ENCODE measurements around the gene DPM2. TPM values are rescaled to one million over a fixed set of nuclear protein-coding genes. Genes with fewer than 3 reads are reported as not detected.

DPM2 gene
- total RNA-seq, 1 donor from 2014 or later = 65.1 TPM

DNA sequence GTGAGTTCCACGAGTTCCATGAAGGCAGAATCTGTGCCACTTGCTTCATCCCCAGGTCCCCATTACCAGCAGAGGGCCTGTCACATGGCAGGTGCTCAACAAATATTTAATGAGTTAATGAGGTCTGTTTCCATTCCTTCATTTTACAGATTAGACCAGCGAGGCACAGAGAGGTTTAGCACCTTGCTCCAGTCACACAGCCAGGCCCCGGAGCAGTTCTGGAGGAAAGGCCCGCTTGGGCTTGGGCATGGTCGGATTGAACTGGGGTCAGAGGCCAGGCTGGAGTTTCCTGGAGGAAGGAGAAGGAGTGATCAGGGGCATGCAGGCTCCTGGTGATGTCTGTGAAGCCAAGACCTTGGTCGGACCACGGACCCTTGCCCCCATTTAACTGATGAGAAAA, 16.9 kb downstream of the DPM2 start:
- Mint-ChIP-seq H3K4me3 (no peak overlapping the region), H3K36me3 (ENCODE audit: low read depth) (peaks cover 1% of the 10 kb centered on the region), H3K9me3 (no peaks in the 10 kb centered on the region), H3K4me1 (peaks cover 28% of the 10 kb centered on the region), H3K27ac (peak overlapping the region; percentile 10), H3K27me3 (peaks cover 16% of the 10 kb centered on the region)
- intact Hi-C loops (cut with micrococcal nuclease) = loop anchor here (1.0 to 5.0 kb wide), 3 partner anchors 53 to 330 kb away; partner anchors contain the start of gene TOR2A
- no peak for DNase-seq

DNA sequence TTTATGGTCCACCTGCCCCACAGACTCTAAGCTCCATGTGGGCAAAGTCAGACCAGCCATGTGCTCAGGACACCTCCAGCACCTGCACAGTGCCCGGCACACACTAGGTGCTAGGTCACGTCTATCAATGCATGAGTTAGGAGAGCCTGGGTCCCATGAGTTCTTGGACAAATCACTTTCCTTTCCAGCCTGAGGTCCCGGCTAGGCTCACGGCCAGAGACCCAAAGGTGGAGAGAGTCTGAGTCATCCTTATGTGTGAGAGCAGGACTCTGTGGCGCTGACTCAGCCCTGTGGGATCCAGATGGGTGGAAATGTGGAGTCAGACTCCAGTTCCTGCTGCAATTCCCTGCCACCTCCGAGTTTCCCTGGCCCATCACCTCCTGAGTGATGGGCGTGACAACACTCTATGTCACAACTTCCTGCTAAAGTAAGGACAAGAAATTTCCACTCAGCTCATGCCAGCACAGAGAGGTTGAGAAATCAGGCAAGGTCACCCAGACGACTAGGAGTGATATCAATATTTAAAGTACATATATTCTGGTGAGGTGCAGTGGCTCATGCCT, 18.3 kb downstream of the DPM2 start:
- intact Hi-C loops (cut with micrococcal nuclease) = loop anchor here (5.0 kb wide), 2 partner anchors 132 to 307 kb away; partner anchors contain the start of genes CDK9 and STXBP1
- Mint-ChIP-seq H3K27ac (peak overlapping the region; percentile 79), H3K9me3 (no peaks in the 10 kb centered on the region), H3K27me3 (peaks cover 11% of the 10 kb centered on the region), H3K36me3 (ENCODE audit: low read depth) (peaks cover 2% of the 10 kb centered on the region), H3K4me1 (peaks cover 36% of the 10 kb centered on the region), H3K4me3 (no peak overlapping the region)
- DNase-seq = no peak

DNA sequence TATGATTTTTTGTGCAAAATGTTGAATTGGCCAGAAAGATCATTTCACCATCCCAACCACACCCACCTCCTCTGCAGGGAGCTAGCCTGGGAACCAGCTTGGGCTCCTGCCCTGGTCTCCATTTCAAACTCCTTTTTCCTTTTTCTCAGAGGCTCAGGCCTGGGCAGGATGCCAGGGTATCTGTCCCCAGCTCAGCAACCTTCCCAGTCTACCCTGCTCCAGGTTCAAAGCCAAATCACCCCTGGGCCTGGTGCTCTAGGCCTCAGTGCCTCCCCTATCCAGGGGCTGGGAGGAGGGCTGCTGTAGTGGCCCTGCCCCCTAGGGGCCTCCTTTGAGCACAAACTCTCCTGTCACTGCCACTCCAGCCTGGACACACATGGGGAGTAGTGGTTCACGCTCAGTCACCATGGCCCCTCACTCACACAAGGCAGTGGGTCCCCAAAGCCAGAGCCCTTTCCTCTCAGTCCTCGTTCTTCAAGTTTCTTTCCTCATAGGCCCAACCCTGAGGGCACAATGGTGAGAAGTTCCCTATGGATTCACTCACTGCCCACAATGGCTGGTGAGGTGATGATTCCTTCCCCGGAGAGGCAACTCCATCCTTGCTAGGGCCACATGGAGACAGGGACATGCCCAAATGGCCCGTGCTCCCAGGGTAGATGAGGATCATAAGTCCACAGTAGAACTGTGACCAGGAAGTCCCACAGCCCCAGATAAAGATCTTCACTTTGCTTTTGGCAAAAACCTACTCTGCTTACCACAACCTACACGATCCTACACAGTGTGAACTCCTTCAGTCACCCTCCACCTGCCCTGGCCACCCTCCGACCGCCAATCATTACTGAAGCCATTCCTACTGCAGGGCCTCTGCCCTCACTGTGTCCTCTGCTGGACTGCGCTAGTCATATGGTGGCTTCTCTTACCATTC, 19.2 kb downstream of the DPM2 start:
- peak; percentile 71 for DNase-seq

DNA sequence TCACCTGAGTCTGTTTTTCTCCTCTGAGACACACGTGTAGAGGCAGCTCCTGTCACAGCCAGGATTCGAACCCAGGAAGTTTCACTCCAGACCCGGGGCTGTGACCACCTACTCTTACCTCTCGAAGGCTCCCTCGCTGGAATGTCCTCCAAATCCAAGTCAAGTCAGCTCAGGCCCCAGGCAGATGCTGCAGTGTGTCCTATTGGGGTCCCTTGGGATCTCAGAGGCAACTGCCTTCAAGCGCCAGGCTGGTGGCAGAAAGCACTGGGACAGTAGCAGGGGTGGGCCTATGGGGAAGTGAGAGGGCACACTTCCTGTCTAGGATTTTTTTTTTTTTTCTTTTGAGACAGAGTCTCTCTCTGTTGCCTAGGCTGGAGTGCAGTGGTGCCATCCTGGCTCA, 20.1 kb downstream of the DPM2 start:
- H3K27ac Mint-ChIP-seq = peak overlapping the region; percentile 25
- no peaks in the 10 kb centered on the region for H3K9me3 Mint-ChIP-seq
- peaks cover 13% of the 10 kb centered on the region for H3K36me3 Mint-ChIP-seq (ENCODE audit: low read depth)
- peaks cover 44% of the 10 kb centered on the region for H3K4me1 Mint-ChIP-seq
- H3K4me3 Mint-ChIP-seq = no peak overlapping the region
- peak; percentile 61 for DNase-seq
- peaks cover 4% of the 10 kb centered on the region for H3K27me3 Mint-ChIP-seq
- intact Hi-C loops (cut with micrococcal nuclease) = loop anchor here (1.0 to 5.0 kb wide), 4 partner anchors 12 to 305 kb away; partner anchors contain the start of genes CDK9, ST6GALNAC6 and STXBP1

More for the DNA sequence above, 19.2 kb downstream of the DPM2 start:
- Mint-ChIP-seq H3K9me3 (no peaks in the 10 kb centered on the region), H3K27ac (peak overlapping the region; percentile 79), H3K27me3 (peaks cover 7% of the 10 kb centered on the region), H3K4me3 (peak overlapping the region; percentile 38), H3K4me1 (peaks cover 39% of the 10 kb centered on the region), H3K36me3 (ENCODE audit: low read depth) (peaks cover 8% of the 10 kb centered on the region)
- intact Hi-C loops (cut with micrococcal nuclease) = loop anchor here (5.0 kb wide), 2 partner anchors 131 to 306 kb away; partner anchors contain the start of genes CDK9 and STXBP1

DNA sequence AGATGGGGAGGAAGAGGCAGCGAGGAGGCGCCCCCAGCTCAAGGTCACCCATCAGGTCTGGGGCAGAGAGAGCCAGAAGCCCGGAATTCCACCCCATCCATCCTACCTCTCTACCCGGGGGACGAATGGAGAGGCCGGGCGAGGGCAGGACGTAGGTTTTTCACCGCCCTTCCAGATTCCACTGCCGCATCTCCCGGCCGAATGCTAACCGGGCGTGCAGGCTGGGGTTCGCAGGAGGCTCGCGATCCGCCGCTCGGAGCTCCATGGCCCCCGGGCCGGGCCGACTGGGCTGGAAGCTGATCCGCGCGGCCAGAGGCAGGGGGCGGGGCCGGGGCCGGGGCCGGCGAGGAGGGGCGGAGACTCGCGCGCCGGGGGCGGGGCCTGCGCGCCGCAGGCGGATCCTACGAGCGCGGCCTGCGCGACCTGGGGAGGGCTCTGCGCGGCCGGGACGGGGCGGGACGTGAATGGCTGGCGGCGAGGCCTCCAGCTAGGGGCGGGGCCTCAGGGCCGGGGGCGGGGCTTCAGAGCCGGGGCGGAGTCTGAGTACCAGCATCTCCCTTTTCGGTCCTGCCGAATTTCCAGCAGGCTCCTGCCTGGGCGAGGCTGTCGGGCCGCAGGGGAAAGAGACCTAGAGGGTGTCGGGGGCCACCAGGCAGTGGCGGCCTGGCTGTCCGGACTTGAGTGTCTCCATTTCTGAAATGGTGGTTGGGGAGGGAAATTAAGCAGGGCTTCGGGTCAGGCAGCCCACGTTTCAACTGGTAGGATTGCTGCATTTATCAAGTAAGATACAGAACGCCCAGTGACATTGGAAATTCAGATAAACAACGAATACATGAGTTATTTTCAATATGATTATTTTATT, 20.7 kb downstream of the DPM2 start, which contains the start of gene ST6GALNAC4:
ST6GALNAC4 (minus strand) TSS at position 322 of the 862 bp plus-strand sequence. CDS start 622 bp downstream, outside the sequence.
- peaks cover under 1% of the 10 kb centered on the region for H3K27me3 Mint-ChIP-seq
- peaks cover 44% of the 10 kb centered on the region for H3K4me1 Mint-ChIP-seq
- no peaks in the 10 kb centered on the region for H3K9me3 Mint-ChIP-seq
- peak; percentile 98 for DNase-seq
- H3K27ac Mint-ChIP-seq = peak within 1 kb of the TSS; percentile 87
- H3K4me3 Mint-ChIP-seq = peak within 1 kb of the TSS; percentile 86
- intact Hi-C loops (cut with micrococcal nuclease) = loop anchor here (1.0 to 5.0 kb wide), 4 partner anchors 12 to 305 kb away; partner anchors contain the start of genes CDK9, ST6GALNAC6 and STXBP1
- peaks cover 15% of the 10 kb centered on the region for H3K36me3 Mint-ChIP-seq (ENCODE audit: low read depth)

DNA sequence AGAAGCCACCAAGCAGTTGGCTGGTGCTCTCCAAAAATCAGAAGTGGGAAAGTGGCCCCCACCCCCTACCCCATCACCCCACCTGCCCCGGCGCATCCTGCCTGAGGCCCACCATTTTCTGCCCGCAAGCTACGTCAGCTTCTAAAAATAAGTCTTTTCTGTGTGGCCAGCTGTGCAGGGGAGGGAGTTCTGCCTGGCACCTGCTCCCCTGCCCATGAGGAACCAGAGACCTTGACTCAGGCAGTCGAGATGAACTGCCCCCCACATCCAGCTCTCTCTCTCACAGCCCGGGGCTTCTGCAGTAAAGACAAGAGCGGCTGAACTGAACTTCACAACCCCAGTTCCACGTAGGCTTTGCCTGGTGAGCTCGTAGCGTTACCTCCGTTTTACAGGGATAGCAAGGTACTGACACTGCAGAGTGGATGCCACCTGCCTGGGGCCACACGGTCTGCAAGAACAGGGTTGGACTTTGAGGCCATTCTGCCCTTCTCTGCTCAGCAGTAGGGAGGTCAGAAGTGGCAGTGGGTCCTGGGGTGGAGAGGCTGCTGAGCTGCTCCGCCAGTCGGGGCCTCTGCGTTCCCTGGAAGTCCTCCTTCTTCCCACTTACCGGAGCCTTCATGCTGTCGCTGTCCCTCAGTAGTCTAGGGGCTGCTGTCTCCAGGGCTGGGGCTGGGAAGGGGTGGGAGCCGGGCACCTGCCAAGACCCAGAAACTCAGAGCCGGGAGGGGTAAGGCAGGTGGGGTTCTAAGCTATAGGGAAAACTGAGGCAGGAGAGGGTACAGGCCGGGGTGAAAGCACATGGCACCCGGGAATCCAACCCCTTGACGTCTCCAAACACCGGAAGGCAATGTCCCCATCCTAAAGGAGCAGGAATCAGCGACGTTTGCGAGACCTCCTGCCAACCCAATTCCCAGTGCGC, 21.6 kb downstream of the DPM2 start:
- H3K4me3 Mint-ChIP-seq = peak overlapping the region; percentile 86
- no peaks in the 10 kb centered on the region for H3K27me3 Mint-ChIP-seq
- peaks cover 48% of the 10 kb centered on the region for H3K4me1 Mint-ChIP-seq
- DNase-seq = peak; percentile 78
- H3K9me3 Mint-ChIP-seq = no peaks in the 10 kb centered on the region
- intact Hi-C loops (cut with micrococcal nuclease) = loop anchor here (5.0 kb wide), 2 partner anchors 129 to 304 kb away; partner anchors contain the start of genes CDK9 and STXBP1
- H3K36me3 Mint-ChIP-seq (ENCODE audit: low read depth) = peaks cover 20% of the 10 kb centered on the region
- peak overlapping the region; percentile 87 for H3K27ac Mint-ChIP-seq

DNA sequence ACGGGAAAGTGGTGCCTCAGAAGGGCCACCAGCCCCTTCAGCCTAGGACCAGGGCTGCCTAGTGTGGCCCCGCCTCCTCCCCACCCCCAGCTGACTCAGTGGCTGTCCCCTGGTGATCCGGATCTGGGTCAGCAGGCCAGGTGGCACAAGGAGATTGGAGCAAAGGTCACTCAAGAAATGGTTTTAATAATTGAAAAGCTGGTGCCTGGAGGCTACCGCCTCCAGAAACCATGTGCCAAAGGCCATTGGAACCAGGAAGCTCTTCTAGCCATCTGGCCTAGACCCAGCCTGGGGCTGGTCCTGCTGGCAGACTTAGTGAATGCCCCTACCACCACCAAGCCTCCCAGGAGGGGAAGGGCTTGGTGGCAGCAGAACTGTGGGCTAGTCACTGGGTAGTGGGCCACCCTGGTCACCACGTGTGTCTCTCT, 22.3 kb downstream of the DPM2 start:
- intact Hi-C loops (cut with micrococcal nuclease) = loop anchor here (5.0 kb wide), 2 partner anchors 128 to 303 kb away; partner anchors contain the start of genes CDK9 and STXBP1
- Mint-ChIP-seq H3K4me1 (peaks cover 54% of the 10 kb centered on the region), H3K36me3 (ENCODE audit: low read depth) (peaks cover 25% of the 10 kb centered on the region), H3K9me3 (no peaks in the 10 kb centered on the region), H3K27me3 (no peaks in the 10 kb centered on the region), H3K4me3 (peak overlapping the region; percentile 86), H3K27ac (peak overlapping the region; percentile 72)
- peak; percentile 65 for DNase-seq

DNA sequence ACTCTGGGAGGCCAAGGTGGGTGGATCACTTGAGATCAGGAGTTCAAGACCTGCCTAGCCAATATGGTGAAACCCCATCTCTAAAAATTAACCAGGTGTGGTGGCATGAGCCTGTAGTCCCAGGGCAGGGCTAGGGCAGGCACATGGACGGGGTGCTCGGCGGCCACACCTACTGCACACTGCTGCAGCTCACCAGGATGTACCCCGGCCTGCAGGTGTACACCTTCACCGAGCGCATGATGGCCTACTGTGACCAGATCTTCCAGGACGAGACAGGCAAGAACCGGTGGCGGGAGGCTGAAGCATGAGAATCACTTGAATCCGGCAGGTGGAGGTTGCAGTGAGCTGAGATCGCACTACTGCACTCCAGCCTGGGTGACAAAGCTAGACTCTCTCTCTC, 24.0 kb downstream of the DPM2 start:
- peak overlapping the region; percentile 11 for H3K27ac Mint-ChIP-seq
- intact Hi-C loops (cut with micrococcal nuclease) = no loop called here
- peaks cover 25% of the 10 kb centered on the region for H3K36me3 Mint-ChIP-seq (ENCODE audit: low read depth)
- DNase-seq = no peak
- peaks cover 45% of the 10 kb centered on the region for H3K4me1 Mint-ChIP-seq
- H3K9me3 Mint-ChIP-seq = no peaks in the 10 kb centered on the region
- H3K27me3 Mint-ChIP-seq = no peaks in the 10 kb centered on the region
- H3K4me3 Mint-ChIP-seq = no peak overlapping the region

DNA sequence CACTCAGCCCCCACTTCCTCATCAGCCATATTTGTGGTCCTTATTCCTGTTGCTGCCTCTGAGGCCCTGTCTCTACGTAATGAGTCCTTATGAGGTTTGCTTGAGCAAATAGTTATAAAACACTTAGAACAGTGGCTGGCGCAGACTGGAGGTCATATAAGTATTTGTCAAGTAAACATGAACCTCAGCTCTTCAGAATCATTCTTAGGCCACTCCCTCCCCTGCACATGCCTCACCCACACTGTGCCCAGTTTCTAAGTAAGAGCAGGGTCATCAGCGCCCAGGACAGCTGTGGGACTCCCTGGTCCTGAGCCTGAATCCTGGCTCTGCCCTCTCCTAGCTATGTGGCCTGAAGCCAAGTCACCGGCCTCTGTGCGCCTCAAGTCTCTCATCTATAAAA, 24.8 kb downstream of the DPM2 start:
- intact Hi-C loops (cut with micrococcal nuclease) = no loop called here
- Mint-ChIP-seq H3K27ac (peak overlapping the region; percentile 63), H3K4me1 (peaks cover 39% of the 10 kb centered on the region)

DNA sequence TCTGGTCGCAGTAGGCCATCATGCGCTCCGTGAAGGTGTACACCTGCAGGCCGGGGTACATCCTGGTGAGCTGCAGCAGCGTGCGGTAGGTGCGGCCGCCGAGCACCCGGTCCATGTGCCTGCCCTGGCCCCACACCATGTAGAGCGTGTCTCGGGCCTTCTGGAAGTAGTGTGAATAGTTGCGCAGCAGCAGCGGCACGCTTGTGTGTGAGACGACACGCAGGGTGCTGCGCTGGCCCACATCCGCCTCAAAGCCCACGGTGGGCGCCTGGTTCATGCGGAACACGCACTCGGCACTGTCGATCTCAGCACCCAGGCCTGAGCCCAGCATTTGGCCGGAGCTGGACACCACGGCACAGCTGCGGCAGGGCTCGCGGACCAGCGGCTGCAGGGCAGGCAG, 25.4 kb downstream of the DPM2 start:
- intact Hi-C loops (cut with micrococcal nuclease) = no loop called here
- Mint-ChIP-seq H3K27me3 (no peaks in the 10 kb centered on the region), H3K27ac (peak overlapping the region; percentile 96), H3K36me3 (ENCODE audit: low read depth) (peaks cover 25% of the 10 kb centered on the region), H3K4me3 (no peak overlapping the region), H3K9me3 (no peaks in the 10 kb centered on the region), H3K4me1 (peaks cover 38% of the 10 kb centered on the region)
- no peak for DNase-seq

More for the DNA sequence above, 24.8 kb downstream of the DPM2 start:
- Mint-ChIP-seq H3K9me3 (no peaks in the 10 kb centered on the region), H3K36me3 (ENCODE audit: low read depth) (peaks cover 25% of the 10 kb centered on the region), H3K4me3 (no peak overlapping the region), H3K27me3 (no peaks in the 10 kb centered on the region)
- DNase-seq = no peak

DNA sequence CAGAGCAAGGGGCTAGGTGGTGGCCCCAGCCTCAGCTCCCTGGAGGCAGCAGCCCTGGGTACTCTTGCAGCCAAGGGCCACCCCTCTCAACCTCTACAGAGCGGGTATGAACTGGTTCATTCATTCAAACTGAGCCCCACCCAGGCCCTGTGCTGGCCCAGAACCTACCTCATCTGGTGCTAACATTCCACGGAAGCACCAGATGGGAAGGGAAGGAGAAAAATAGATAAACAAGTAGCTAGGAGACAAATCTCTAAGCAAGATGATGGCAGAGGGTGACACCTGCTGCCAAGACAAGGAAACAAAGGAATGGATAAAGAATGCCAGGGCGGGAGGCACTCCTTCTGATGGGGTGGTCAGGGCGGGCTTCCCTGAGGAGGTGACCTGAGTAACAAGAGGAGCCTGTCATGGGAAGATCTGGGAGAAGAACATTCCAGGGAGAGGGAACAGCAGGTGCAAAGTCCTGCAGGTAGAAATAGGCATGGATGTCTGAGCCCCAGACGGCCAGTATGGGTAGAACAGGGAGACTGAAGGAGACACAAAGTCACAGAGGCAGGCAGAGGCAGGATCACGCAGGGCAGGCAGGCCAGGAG, 26.9 kb downstream of the DPM2 start:
- peak overlapping the region; percentile 96 for H3K27ac Mint-ChIP-seq
- intact Hi-C loops (cut with micrococcal nuclease) = no loop called here
- H3K4me3 Mint-ChIP-seq = peak overlapping the region; percentile 61
- DNase-seq = peak; percentile 76
- H3K4me1 Mint-ChIP-seq = peaks cover 45% of the 10 kb centered on the region
- no peaks in the 10 kb centered on the region for H3K9me3 Mint-ChIP-seq
- H3K27me3 Mint-ChIP-seq = no peaks in the 10 kb centered on the region
- H3K36me3 Mint-ChIP-seq (ENCODE audit: low read depth) = peaks cover 23% of the 10 kb centered on the region

DNA sequence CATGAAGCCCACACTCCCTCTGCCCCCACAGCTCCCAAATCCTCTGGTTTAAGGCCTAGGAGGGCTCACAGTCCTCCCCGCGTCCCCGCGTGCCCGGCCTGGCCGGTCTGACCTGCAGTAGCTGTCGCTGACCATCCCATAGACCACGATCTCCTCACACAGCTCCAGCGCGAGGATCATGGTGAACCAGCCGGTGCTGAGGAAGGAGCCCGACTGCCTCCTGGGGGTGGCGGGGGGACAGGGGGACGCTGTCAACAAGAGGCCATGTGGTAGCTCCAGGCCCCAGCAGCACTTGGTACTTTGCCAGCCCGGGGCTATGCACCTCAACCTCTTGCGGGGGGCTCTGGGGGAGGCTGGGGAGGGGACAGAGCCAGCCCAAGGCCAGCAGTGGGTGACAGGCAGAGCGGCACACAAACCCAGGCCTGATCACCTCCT, 27.8 kb downstream of the DPM2 start:
- Mint-ChIP-seq H3K27ac (no peak overlapping the region), H3K27me3 (no peaks in the 10 kb centered on the region), H3K36me3 (ENCODE audit: low read depth) (peaks cover 23% of the 10 kb centered on the region), H3K4me3 (no peak overlapping the region), H3K9me3 (no peaks in the 10 kb centered on the region), H3K4me1 (peaks cover 45% of the 10 kb centered on the region)
- DNase-seq = no peak
- intact Hi-C loops (cut with micrococcal nuclease) = no loop called here
